GM12864 (cell line): ENCODE results near the gene LPCAT3.

Experiments used
- DNase-seq: peaks from one replicate; pipeline ENCODE4 v3.0.0-alpha.2; 2011; ENCODE audit warnings: low read depth
- H3K4me3 ChIP-seq: 2 replicates; pipeline ENCODE4 v1.5.1; 2011; ENCODE audit warnings: mild to moderate bottlenecking, low read depth, low read length, control low read depth
- TF ChIP-seq, protein P1 (sequence below): IDR thresholded peaks from 2 replicates; pipeline ENCODE4 v1.5.1; 2011; ENCODE audit warnings: low read depth, mild to moderate bottlenecking, moderate library complexity, low read length, control low read depth, inconsistent platforms; ENCODE audit errors: missing control alignments

LPCAT3 gene

DNA sequence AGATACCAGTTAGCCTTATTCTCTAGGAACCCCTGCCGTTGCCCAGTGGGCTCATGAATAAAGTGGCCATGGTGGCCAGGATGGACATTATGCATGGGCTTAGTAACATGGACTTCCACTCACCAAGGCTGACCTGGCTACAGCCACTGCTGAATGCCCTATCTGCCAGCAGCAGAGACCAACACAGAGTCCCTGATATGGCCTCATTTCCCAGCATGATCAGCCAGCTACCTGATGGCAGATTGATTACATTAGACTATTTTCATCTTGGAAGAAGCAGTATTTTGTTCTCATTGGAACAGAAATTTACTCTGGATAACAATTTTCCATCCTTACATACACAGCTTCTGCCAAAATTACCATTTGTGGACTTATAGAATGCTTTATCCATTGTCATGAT lies 16.2 kb upstream of the LPCAT3 start:
- H3K4me3 ChIP-seq, result no peak overlapping the region
- TF ChIP-seq, protein P1, sequence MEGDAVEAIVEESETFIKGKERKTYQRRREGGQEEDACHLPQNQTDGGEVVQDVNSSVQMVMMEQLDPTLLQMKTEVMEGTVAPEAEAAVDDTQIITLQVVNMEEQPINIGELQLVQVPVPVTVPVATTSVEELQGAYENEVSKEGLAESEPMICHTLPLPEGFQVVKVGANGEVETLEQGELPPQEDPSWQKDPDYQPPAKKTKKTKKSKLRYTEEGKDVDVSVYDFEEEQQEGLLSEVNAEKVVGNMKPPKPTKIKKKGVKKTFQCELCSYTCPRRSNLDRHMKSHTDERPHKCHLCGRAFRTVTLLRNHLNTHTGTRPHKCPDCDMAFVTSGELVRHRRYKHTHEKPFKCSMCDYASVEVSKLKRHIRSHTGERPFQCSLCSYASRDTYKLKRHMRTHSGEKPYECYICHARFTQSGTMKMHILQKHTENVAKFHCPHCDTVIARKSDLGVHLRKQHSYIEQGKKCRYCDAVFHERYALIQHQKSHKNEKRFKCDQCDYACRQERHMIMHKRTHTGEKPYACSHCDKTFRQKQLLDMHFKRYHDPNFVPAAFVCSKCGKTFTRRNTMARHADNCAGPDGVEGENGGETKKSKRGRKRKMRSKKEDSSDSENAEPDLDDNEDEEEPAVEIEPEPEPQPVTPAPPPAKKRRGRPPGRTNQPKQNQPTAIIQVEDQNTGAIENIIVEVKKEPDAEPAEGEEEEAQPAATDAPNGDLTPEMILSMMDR, result no peak
- no peak for DNase-seq

DNA sequence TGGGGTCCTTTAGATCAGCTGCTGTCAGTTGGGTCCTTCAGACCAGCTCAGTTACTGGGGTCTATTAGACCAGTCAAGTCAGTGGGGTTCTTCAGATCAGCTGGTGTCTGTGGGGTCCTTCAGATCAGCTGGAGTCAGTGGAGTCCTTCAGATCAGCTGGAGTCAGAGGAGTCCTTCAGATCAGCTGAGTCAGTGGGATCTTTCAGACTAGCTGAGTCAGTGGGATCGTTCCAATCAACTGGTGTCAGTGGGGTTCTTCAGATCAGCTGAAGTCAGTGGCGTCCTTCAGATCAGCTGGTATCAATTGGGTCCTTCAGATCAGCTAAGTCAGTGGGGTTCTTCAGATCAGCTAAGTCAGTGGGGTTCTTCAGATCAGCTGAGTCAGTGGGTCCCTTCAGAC lies 14.7 kb upstream of the LPCAT3 start:
- no peak for DNase-seq

DNA sequence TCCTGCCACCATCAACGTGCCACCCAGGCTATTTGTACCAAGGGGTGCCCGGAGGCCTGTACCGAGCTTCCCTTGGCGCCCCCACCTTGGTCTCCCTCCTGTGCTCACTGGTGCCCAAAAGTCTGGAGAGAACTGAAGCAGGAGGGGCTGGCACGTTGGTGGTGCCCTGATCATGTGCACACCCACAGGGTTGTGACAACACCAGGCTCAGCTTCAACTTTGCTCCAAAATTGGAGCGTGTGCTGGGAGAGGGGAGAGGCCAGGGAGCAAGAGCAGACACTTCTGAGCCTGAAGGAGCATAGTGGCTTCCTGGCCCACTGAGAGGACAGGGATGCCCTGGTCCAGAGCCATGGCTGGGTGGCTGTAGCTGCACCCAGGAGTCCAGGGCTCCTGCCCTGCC lies 13.0 kb upstream of the LPCAT3 start:
- no peak for DNase-seq
- no peak overlapping the region for H3K4me3 ChIP-seq
- TF ChIP-seq, protein P1, result no peak

More for the DNA sequence above, 14.7 kb upstream of the LPCAT3 start:
- no peak overlapping the region for H3K4me3 ChIP-seq
- TF ChIP-seq, protein P1, result no peak

DNA sequence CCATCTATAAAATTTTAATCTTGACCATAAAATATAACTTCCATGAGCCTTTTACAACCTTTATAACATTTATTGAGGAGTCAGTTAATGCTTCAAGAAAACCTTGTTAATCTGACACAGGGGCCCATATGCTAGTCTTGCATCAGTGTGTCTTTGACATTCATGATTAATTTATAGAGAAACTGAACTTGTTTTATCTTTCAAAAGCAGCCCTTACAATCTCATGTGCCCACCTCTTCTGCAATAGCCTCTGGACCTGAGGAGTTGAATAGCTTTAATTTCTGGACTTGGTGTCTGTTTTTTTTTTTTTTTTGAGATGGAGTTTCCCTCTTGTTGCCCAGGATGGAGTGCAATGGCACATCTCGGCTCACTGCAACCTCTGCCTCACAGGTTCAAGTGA lies 8.6 kb upstream of the LPCAT3 start:
- H3K4me3 ChIP-seq, result no peak overlapping the region
- DNase-seq, result no peak
- TF ChIP-seq, protein P1, result no peak

DNA sequence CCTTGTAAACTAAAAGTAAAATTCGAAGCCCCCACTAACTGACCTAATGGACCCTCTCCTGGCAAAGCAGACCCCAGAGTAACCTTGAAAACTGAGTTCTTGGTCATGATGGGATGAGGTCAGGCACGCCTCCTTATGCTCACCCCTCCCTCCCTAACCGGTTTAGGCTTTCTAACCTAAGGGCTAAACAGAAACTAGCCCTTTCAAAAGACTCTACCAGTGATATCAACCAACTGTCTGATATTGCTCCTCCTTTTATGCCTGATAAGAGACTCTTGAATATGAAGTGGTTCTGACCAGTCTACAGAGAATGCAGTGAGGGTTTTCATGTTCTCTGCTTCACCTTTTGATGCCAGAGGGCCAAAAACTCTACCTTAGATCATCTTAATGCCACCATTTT lies 4.8 kb upstream of the LPCAT3 start:
- H3K4me3 ChIP-seq, result no peak overlapping the region
- no peak for DNase-seq
- TF ChIP-seq, protein P1, result no peak

DNA sequence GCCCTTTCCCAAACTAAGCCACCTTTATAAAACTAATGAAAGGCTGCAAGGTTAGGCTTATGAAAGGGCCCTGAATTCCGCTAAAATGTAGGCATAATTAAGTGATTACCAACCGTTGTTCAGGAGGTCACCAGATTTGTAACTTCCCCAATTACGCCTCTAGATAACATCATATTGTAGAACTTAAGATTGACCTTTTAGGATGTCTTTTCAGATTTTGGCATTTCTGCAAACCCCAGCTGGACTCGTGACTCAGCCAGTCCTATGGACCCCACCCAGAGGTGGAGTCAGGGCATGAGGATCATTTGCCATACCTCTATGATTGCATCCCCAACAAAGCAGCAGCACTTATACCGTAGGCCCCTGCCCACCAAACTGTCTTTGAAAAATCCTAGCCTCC lies 3.7 kb upstream of the LPCAT3 start:
- H3K4me3 ChIP-seq, result no peak overlapping the region
- TF ChIP-seq, protein P1, result no peak
- DNase-seq, result no peak

DNA sequence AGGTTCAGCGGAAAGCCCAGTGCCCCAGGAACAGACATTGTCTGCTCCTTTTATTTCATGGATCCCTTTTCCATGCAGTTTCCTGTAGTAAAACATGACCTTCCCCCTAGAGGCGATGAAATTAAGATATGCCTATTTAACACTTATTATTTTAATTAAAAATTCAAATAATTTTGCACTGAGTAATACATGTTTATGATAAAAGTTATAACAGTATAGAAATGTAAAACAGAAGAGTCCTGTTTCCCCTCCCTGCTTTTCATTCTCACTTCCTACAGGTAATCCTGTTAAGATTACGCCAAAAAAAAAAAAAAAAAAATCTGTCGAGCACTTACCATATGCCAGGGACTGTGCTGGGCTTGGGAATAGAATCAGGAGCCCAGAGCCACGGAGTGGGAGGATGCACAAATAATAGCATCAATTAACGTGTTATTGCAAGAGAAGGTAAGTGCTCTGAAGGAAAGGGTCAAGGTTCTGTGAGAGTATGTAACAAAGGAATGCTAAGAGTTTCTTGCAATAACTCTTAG lies 830 bp upstream of the LPCAT3 start:
- no peak for DNase-seq
- TF ChIP-seq, protein P1, result no peak
- H3K4me3 ChIP-seq, result peak overlapping the region; percentile 85
